H9 (cell line): ENCODE results near the gene FA2H. TPM values are rescaled to one million over a fixed set of nuclear protein-coding genes. Genes with fewer than 3 reads are reported as not detected.

Experiments
- DNase-seq: peaks from one replicate; pipeline ENCODE4 v3.0.0-alpha.2; 2017
- H2AFZ ChIP-seq: one replicate; pipeline ENCODE4 v1.6.1; 2013; ENCODE audit warnings: mild to moderate bottlenecking, low read length, control low read depth, moderate library complexity
- H2AK5ac ChIP-seq: 2 replicates; pipeline ENCODE4 v1.6.1; 2013; ENCODE audit warnings: low read length, control low read depth, mixed read lengths; ENCODE audit not compliant: insufficient read length
- H2BK120ac ChIP-seq: one replicate; pipeline ENCODE4 v1.6.1; 2013; ENCODE audit warnings: low read depth, mild to moderate bottlenecking, low read length, control low read depth, inconsistent platforms; ENCODE audit not compliant: poor library complexity, severe bottlenecking
- H2BK12ac ChIP-seq: 2 replicates; pipeline ENCODE4 v1.6.1; 2013; ENCODE audit warnings: low read length, control low read depth, mixed read lengths, low read depth; ENCODE audit not compliant: insufficient read length
- H2BK15ac ChIP-seq: 2 replicates; pipeline ENCODE4 v1.6.1; 2013; ENCODE audit warnings: low read depth, low read length, control low read depth
- H2BK20ac ChIP-seq: one replicate; pipeline ENCODE4 v1.6.1; 2013; ENCODE audit warnings: low read depth, mild to moderate bottlenecking, low read length, control low read depth, inconsistent platforms; ENCODE audit not compliant: poor library complexity, severe bottlenecking
- H2BK5ac ChIP-seq: 2 replicates; pipeline ENCODE4 v1.6.1; 2013; ENCODE audit warnings: low read length, control low read depth, mixed read lengths; ENCODE audit not compliant: insufficient read length
- H3K14ac ChIP-seq: 2 replicates; pipeline ENCODE4 v1.6.1; 2013; ENCODE audit warnings: low read length, control low read depth; ENCODE audit not compliant: insufficient read depth
- H3K18ac ChIP-seq: 2 replicates; pipeline ENCODE4 v1.6.1; 2013; ENCODE audit warnings: low read depth, mild to moderate bottlenecking, mixed read lengths, low read length, control low read depth; ENCODE audit not compliant: insufficient read length
- H3K23ac ChIP-seq: 2 replicates; pipeline ENCODE4 v1.6.1; 2013; ENCODE audit warnings: low read length, control low read depth, mixed read lengths, low read depth; ENCODE audit not compliant: insufficient read length
- H3K23me2 ChIP-seq: 2 replicates; pipeline ENCODE4 v1.6.1; 2013; ENCODE audit warnings: low read depth, mild to moderate bottlenecking, mixed read lengths, low read length, control low read depth; ENCODE audit not compliant: insufficient read length, poor library complexity, severe bottlenecking
- H3K27ac ChIP-seq: 2 replicates; pipeline ENCODE4 v1.5.1; 2013; ENCODE audit warnings: low read length, control low read depth, mixed read lengths, low read depth; ENCODE audit not compliant: insufficient read length
- H3K27me3 ChIP-seq: 2 replicates; pipeline ENCODE4 v1.6.1; 2013; ENCODE audit warnings: low read length, control low read depth, inconsistent platforms; ENCODE audit not compliant: insufficient read depth
- H3K4ac ChIP-seq: 2 replicates; pipeline ENCODE4 v1.6.1; 2013; ENCODE audit warnings: low read depth, mild to moderate bottlenecking, control low read depth, inconsistent platforms, low read length, moderate library complexity
- H3K4me1 ChIP-seq: 2 replicates; pipeline ENCODE4 v1.6.1; 2013; ENCODE audit warnings: low read length, control low read depth, inconsistent platforms; ENCODE audit not compliant: insufficient read depth
- H3K4me2 ChIP-seq: 2 replicates; pipeline ENCODE4 v1.6.1; 2013; ENCODE audit warnings: low read length, control low read depth, mixed read lengths; ENCODE audit not compliant: insufficient read length, insufficient read depth
- H3K56ac ChIP-seq: 2 replicates; pipeline ENCODE4 v1.6.1; 2013; ENCODE audit warnings: low read depth, mild to moderate bottlenecking, mixed read lengths, low read length, control low read depth; ENCODE audit not compliant: insufficient read length
- H3K79me1 ChIP-seq: 2 replicates; pipeline ENCODE4 v1.6.1; 2013; ENCODE audit warnings: low read depth, mild to moderate bottlenecking, moderate library complexity, low read length, control low read depth, inconsistent platforms; ENCODE audit not compliant: insufficient read depth, poor library complexity, severe bottlenecking
- H3K79me2 ChIP-seq: 2 replicates; pipeline ENCODE4 v1.6.1; 2013; ENCODE audit warnings: low read length, control low read depth, inconsistent platforms; ENCODE audit not compliant: insufficient read depth
- H3K9ac ChIP-seq: 2 replicates; pipeline ENCODE4 v1.6.1; 2013; ENCODE audit warnings: low read length, control low read depth, mixed read lengths; ENCODE audit not compliant: insufficient read length; ENCODE audit errors: extremely low read depth
- H3K9me3 ChIP-seq: one replicate; pipeline ENCODE4 v1.6.1; 2013; ENCODE audit warnings: low read depth, low read length, inconsistent platforms; ENCODE audit not compliant: control insufficient read depth
- H3T11ph ChIP-seq: one replicate; pipeline ENCODE4 v1.6.1; 2013; ENCODE audit warnings: mild to moderate bottlenecking, low read length, control low read depth, inconsistent platforms
- H4K20me1 ChIP-seq: one replicate; pipeline ENCODE4 v1.6.1; 2013; ENCODE audit not compliant: control insufficient read depth, insufficient read length, insufficient read depth
- H4K5ac ChIP-seq: 2 replicates; pipeline ENCODE4 v1.6.1; 2013; ENCODE audit warnings: low read depth, mild to moderate bottlenecking, mixed read lengths, low read length, control low read depth; ENCODE audit not compliant: insufficient read length
- H4K8ac ChIP-seq: replicated peaks from 2 replicates; pipeline ENCODE4 v1.6.1; 2013; ENCODE audit warnings: low read length, control low read depth, mixed read lengths, low read depth; ENCODE audit not compliant: insufficient read length
- H4K91ac ChIP-seq: 2 replicates; pipeline ENCODE4 v1.6.1; 2013; ENCODE audit warnings: low read depth, mild to moderate bottlenecking, moderate library complexity, mixed read lengths, low read length, control low read depth; ENCODE audit not compliant: insufficient read length
- H3K27ac Mint-ChIP-seq, 3 experiments: 2 replicates in 2 of 3; 3 replicates in 1 of 3; pipeline ENCODE4 v1.8.0; 2020 to 2021; ENCODE audit warnings: mixed read lengths in 3 of 3, mild to moderate bottlenecking in 1 of 3, moderate library complexity in 1 of 3
- H3K27me3 Mint-ChIP-seq: 2 replicates; pipeline ENCODE4 v1.8.0; 2021; ENCODE audit warnings: low read depth, mild to moderate bottlenecking, moderate library complexity, mixed read lengths
- H3K36me3 Mint-ChIP-seq, 3 experiments: 2 replicates in 2 of 3; 3 replicates in 1 of 3; pipeline ENCODE4 v1.8.0; 2020 to 2021; ENCODE audit warnings: low read depth in 3 of 3, mixed read lengths in 3 of 3; ENCODE audit not compliant: insufficient read depth in 1 of 3
- H3K4me1 Mint-ChIP-seq, 2 experiments: 2 replicates each; pipeline ENCODE4 v1.8.0; 2020; ENCODE audit warnings: mixed read lengths in 2 of 2
- H3K4me3 Mint-ChIP-seq, 2 experiments: 2 replicates in 1 of 2; 3 replicates in 1 of 2; pipeline ENCODE4 v1.8.0; 2020 to 2021; ENCODE audit warnings: mild to moderate bottlenecking in 2 of 2, mixed read lengths in 2 of 2, moderate library complexity in 1 of 2
- H3K9me3 Mint-ChIP-seq, 2 experiments: 2 replicates in 1 of 2; 3 replicates in 1 of 2; pipeline ENCODE4 v1.8.0; 2020; ENCODE audit warnings: mild to moderate bottlenecking in 2 of 2, mixed read lengths in 2 of 2, moderate library complexity in 1 of 2
- WGBS: extraction: QIAGEN DNeasy Blood & Tissue Kit; methylation state at CpG from one replicate; pipeline ENCODE4 v1.1.7; 2013; ENCODE audit warnings: missing lambda C conversion rate, low lambda C conversion rate, mixed read lengths; ENCODE audit not compliant: insufficient read length; ENCODE audit errors: extremely low coverage; 5-methylcytosine and 5-hydroxymethylcytosine counted together
- total RNA-seq: library from RNA; stranded (reverse); gene quantifications from 2 replicates; pipeline ENCODE4 v1.2.1, GENCODE V29; 2021
- TF ChIP-seq, protein P1 (sequence below): fragments of 200-600 bp; sonication (generic); conservative IDR thresholded peaks from 3 replicates; pipeline ENCODE4 v1.8.0; 2021; ENCODE audit warnings: antibody characterized with exemption, mild to moderate bottlenecking

FA2H gene
- total RNA-seq, 1 experiment from 2014 or later, result 25.1 TPM

DNA sequence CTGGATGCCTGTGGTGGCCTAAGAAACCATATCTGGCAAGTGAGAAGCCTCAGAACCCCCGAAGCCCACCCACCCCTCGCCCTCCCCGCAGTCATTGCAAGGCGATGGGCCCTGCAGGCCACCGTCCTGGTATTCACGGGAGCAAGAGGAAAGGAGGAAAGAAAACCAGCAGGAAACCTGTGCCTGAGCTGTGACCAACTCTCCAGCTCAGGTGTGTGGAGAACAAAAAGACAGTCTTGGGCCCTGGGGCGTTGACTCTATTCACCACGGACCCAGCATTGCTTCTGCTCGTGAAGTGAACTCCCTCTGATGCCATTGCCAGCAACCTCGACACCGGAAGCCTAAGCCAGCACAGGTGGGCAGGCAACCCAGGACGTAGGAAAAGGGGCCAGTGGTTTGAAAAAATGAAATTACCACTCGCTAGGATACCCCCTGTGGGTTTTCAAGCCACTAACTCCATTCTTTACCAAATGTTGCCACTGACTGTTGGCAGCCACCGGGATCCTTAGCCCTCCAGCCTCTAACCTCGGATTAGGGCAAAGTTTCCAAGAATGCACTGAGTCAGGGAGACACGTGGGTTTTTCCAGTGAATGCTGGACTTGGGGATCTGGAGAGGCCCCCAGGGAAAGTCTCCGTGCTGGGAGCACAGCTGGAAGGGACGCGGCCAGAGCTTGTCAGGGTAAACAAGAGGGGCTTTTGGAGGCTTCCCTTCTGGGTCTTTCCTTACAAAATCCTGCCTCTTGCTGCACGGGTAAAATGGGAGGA is 25.1 kb downstream of the FA2H start:
- peak overlapping the region; percentile 8 to 29; a peak in 2 of 5 replicates for H3K4me3 Mint-ChIP-seq
- Histone ChIP-seq H2BK5ac (no peak overlapping the region), H2AK5ac (no peak overlapping the region), H3K14ac (peak overlapping the region; percentile 23; the same call in 1 of the 2 replicates), H3K4me1 (peaks cover 2% of the 10 kb centered on the region; the same call in 1 of the 2 replicates), H2BK12ac (no peak overlapping the region), H2AFZ (no peak overlapping the region), H3K4ac (no peak overlapping the region), H3K4me2 (no peak overlapping the region), H3K56ac (no peak overlapping the region), H2BK15ac (no peak overlapping the region), H3K23ac (no peak overlapping the region), H2BK20ac (no peak overlapping the region), H4K5ac (no peak overlapping the region), H3K18ac (peak overlapping the region; percentile 35), H2BK120ac (no peak overlapping the region), H4K8ac (no peak overlapping the region), H3K79me1 (no peaks in the 10 kb centered on the region), H3K9me3 (no peaks in the 10 kb centered on the region), H3K23me2 (peaks cover 4% of the 10 kb centered on the region), H4K91ac (no peak overlapping the region), H3K79me2 (no peaks in the 10 kb centered on the region), H4K20me1 (no peaks in the 10 kb centered on the region), H3K9ac (no peak overlapping the region), H3K27ac (no peak overlapping the region), H3T11ph (no peak overlapping the region), H3K27me3 (no peaks in the 10 kb centered on the region)
- H3K4me1 Mint-ChIP-seq, result peaks cover 21 to 32% of the 10 kb centered on the region in 2 experiments
- no peaks in the 10 kb centered on the region; the same call in 1 of the 2 replicates for H3K27me3 Mint-ChIP-seq
- no CpG with 5 or more reads among the region's 20 CpGs for WGBS
- peak; percentile 57 for DNase-seq
- peaks cover 0 to 1% of the 10 kb centered on the region in 2 experiments; a peak in 1 of 5 replicates for H3K9me3 Mint-ChIP-seq
- H3K27ac Mint-ChIP-seq, result peak overlapping the region in 2 of 3 experiments; percentile 77 to 84; a peak in 3 of 7 replicates
- H3K36me3 Mint-ChIP-seq, result peaks cover 0 to 4% (median 0%) of the 10 kb centered on the region in 3 experiments; a peak in 2 of 7 replicates
- TF ChIP-seq, protein P1, sequence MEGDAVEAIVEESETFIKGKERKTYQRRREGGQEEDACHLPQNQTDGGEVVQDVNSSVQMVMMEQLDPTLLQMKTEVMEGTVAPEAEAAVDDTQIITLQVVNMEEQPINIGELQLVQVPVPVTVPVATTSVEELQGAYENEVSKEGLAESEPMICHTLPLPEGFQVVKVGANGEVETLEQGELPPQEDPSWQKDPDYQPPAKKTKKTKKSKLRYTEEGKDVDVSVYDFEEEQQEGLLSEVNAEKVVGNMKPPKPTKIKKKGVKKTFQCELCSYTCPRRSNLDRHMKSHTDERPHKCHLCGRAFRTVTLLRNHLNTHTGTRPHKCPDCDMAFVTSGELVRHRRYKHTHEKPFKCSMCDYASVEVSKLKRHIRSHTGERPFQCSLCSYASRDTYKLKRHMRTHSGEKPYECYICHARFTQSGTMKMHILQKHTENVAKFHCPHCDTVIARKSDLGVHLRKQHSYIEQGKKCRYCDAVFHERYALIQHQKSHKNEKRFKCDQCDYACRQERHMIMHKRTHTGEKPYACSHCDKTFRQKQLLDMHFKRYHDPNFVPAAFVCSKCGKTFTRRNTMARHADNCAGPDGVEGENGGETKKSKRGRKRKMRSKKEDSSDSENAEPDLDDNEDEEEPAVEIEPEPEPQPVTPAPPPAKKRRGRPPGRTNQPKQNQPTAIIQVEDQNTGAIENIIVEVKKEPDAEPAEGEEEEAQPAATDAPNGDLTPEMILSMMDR, result no peak
